Parathyroid adenoma (tissue), 2 donors: ENCODE data around the gene CHST15.

Source experiments
- H2AFZ ChIP-seq: fragments of 300-600 bp; sonication (generic); one replicate; pipeline ENCODE4 v1.7.0; 2017; ENCODE audit warnings: antibody characterized with exemption, mild to moderate bottlenecking
- H3K27ac ChIP-seq: fragments of 300-600 bp; sonication (generic); one replicate; pipeline ENCODE4 v1.7.0; 2017
- H3K27me3 ChIP-seq: fragments of 300-600 bp; sonication (generic); one replicate; pipeline ENCODE4 v1.7.0; 2017; ENCODE audit warnings: low read length; ENCODE audit not compliant: control insufficient read depth, insufficient read depth
- H3K36me3 ChIP-seq: fragments of 300-600 bp; sonication (generic); one replicate; pipeline ENCODE4 v1.7.0; 2017; ENCODE audit warnings: low read length; ENCODE audit not compliant: control insufficient read depth, insufficient read depth
- H3K4me1 ChIP-seq: fragments of 300-600 bp; sonication (generic); one replicate; pipeline ENCODE4 v1.7.0; 2017; ENCODE audit warnings: control low read depth
- H3K4me2 ChIP-seq: fragments of 300-600 bp; sonication (generic); one replicate; pipeline ENCODE4 v1.7.0; 2017; ENCODE audit warnings: low read length
- H3K4me3 ChIP-seq: fragments of 300-600 bp; sonication (generic); one replicate; pipeline ENCODE4 v1.7.0; 2017; ENCODE audit warnings: low read depth, low read length
- H3K79me2 ChIP-seq: fragments of 300-600 bp; sonication (generic); one replicate; pipeline ENCODE4 v1.7.0; 2017; ENCODE audit warnings: control low read depth
- H3K9ac ChIP-seq: fragments of 300-600 bp; sonication (generic); one replicate; pipeline ENCODE4 v1.7.0; 2017; ENCODE audit warnings: mild to moderate bottlenecking
- H3K9me3 ChIP-seq: fragments of 300-600 bp; sonication (generic); one replicate; pipeline ENCODE4 v1.7.0; 2017; ENCODE audit warnings: low read length; ENCODE audit not compliant: control insufficient read depth
- CTCF ChIP-seq: fragments of 300-600 bp; sonication (generic); IDR thresholded peaks from one replicate; pipeline ENCODE4 v1.7.0; 2017; ENCODE audit warnings: antibody characterized with exemption, mild to moderate bottlenecking
- donor health status: primary hyperparathyroidism.

Gene CHST15

GRCh38 chr10:124075231-124075955 is 18.0 kb downstream of the CHST15 start:
- H2AFZ ChIP-seq: no peak overlapping the region
- H3K9me3 ChIP-seq: no peaks in the 10 kb centered on the region
- no peak for TF ChIP-seq CTCF
- no peak overlapping the region for H3K27ac ChIP-seq
- H3K9ac ChIP-seq: no peak overlapping the region
- no peak overlapping the region for H3K4me2 ChIP-seq
- no peaks in the 10 kb centered on the region for H3K36me3 ChIP-seq
- no peaks in the 10 kb centered on the region for H3K79me2 ChIP-seq
- H3K27me3 ChIP-seq: no peaks in the 10 kb centered on the region
- H3K4me3 ChIP-seq: no peak overlapping the region
- no peaks in the 10 kb centered on the region for H3K4me1 ChIP-seq

GRCh38 chr10:124074501-124075109 is 18.8 kb downstream of the CHST15 start:
- Histone ChIP-seq H3K4me3 (no peak overlapping the region), H3K79me2 (no peaks in the 10 kb centered on the region), H3K9me3 (no peaks in the 10 kb centered on the region), H3K27ac (no peak overlapping the region), H3K27me3 (no peaks in the 10 kb centered on the region), H3K9ac (no peak overlapping the region), H3K4me2 (no peak overlapping the region), H3K36me3 (no peaks in the 10 kb centered on the region), H2AFZ (no peak overlapping the region), H3K4me1 (no peaks in the 10 kb centered on the region)
- TF ChIP-seq CTCF: no peak

GRCh38 chr10:124073978-124074377 is 19.4 kb downstream of the CHST15 start:
- Histone ChIP-seq H3K4me1 (no peaks in the 10 kb centered on the region), H3K4me2 (no peak overlapping the region)

GRCh38 chr10:124072541-124072940 is 20.9 kb downstream of the CHST15 start:
- Histone ChIP-seq H2AFZ (no peak overlapping the region), H3K9me3 (no peaks in the 10 kb centered on the region), H3K27me3 (no peaks in the 10 kb centered on the region), H3K36me3 (no peaks in the 10 kb centered on the region), H3K4me2 (no peak overlapping the region), H3K4me3 (no peak overlapping the region), H3K4me1 (no peaks in the 10 kb centered on the region), H3K27ac (no peak overlapping the region), H3K79me2 (no peaks in the 10 kb centered on the region), H3K9ac (no peak overlapping the region)
- no peak for TF ChIP-seq CTCF

More at GRCh38 chr10:124073978-124074377, 19.4 kb downstream of the CHST15 start:
- Histone ChIP-seq H3K27ac (no peak overlapping the region), H3K27me3 (no peaks in the 10 kb centered on the region), H3K9ac (no peak overlapping the region), H3K79me2 (no peaks in the 10 kb centered on the region), H3K36me3 (no peaks in the 10 kb centered on the region), H3K4me3 (no peak overlapping the region), H2AFZ (no peak overlapping the region), H3K9me3 (no peaks in the 10 kb centered on the region)
- no peak for TF ChIP-seq CTCF

GRCh38 chr10:124072106-124072505 is 21.3 kb downstream of the CHST15 start:
- no peak overlapping the region for H3K4me2 ChIP-seq
- no peaks in the 10 kb centered on the region for H3K36me3 ChIP-seq
- H3K79me2 ChIP-seq: no peaks in the 10 kb centered on the region
- no peaks in the 10 kb centered on the region for H3K27me3 ChIP-seq
- no peak overlapping the region for H3K9ac ChIP-seq
- no peak overlapping the region for H3K4me3 ChIP-seq
- no peaks in the 10 kb centered on the region for H3K4me1 ChIP-seq
- TF ChIP-seq CTCF: no peak
- no peak overlapping the region for H2AFZ ChIP-seq
- no peak overlapping the region for H3K27ac ChIP-seq
- H3K9me3 ChIP-seq: no peaks in the 10 kb centered on the region
